ENCODE results near the gene SLC22A23. TPM values are rescaled to one million over a fixed set of nuclear protein-coding genes. Genes with fewer than 3 reads are reported as not detected.
A peak's percentile ranks its signal among the peaks of the same experiment; 100 is the strongest.

The SLC22A23 gene
- total RNA-seq, 1 experiment from 2014 or later, result 38.2 TPM

DNA sequence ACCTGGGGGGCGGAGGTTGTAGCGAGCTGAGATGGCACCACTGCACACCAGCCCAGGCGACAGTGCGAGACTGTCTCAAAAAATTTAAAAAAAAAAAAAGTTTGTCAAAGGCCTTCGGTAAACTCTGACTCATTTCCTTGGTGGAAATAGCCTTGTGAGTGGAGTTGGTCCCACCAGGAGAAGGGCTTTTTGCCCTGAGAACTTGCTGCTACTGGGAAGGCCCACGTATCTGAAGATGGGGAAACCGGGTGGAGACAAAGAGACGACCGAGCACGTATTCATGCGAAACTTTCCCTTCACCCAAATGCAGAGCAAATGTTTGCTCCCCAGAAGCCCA, 51.7 kb downstream of the SLC22A23 start (continued):
- TF ChIP-seq, protein P1, sequence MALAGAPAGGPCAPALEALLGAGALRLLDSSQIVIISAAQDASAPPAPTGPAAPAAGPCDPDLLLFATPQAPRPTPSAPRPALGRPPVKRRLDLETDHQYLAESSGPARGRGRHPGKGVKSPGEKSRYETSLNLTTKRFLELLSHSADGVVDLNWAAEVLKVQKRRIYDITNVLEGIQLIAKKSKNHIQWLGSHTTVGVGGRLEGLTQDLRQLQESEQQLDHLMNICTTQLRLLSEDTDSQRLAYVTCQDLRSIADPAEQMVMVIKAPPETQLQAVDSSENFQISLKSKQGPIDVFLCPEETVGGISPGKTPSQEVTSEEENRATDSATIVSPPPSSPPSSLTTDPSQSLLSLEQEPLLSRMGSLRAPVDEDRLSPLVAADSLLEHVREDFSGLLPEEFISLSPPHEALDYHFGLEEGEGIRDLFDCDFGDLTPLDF (CRISPR knock-in tag; IDR thresholded peaks at IDR 0.05), result no peak
- no peak for TF ChIP-seq ATF1 (CRISPR knock-in tag; IDR thresholded peaks at IDR 0.05)

DNA sequence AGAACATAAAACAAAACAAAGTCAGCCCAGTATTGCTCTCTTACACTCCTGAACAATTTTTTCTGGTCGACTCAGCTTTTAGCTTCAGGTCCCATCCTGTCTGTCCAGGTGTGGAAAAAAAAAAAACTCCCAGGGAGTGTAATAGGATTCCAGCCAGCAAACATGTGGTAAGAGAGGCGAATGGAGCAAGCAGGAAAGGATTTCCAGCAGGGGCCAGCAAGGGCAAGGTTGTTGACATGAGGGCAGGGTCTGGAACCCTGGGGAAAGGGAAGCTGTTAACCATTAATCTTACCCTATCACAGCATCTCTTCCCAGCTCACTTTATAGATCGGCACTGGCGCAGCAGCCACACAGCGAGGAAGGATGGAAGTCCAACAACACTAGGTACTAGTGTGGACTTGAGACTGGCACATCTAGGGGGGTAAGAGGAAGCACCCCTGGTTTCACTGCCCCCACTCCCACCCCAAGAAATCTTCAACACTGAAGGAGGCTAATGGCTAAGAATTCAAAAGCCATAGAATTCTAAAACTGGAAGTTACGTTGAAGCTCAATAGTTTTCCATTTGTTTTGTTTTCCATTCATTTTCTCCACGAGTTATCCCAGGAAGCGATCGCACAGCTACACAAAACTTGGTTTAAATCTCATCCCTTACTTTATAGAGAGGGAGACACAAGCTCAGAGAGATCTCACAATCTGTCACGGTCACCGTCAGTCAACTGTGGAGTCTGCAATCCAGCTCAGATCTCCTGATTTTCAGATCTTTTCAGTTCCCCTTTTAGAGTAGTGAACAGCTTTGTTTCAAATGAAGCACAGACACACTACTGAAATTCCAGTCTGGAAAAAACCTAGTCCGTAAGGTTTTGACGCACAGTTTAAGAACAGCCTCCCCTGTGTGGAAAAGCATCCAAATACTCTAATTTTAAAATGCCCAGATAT, 53.3 kb downstream of the SLC22A23 start:
- ATAC-seq, result peak; percentile 79
- TF ChIP-seq, protein P2, sequence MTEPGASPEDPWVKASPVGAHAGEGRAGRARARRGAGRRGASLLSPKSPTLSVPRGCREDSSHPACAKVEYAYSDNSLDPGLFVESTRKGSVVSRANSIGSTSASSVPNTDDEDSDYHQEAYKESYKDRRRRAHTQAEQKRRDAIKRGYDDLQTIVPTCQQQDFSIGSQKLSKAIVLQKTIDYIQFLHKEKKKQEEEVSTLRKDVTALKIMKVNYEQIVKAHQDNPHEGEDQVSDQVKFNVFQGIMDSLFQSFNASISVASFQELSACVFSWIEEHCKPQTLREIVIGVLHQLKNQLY (CRISPR knock-in tag; IDR thresholded peaks at IDR 0.05), result no peak
- TF ChIP-seq, protein P1 (CRISPR knock-in tag; IDR thresholded peaks at IDR 0.05), result no peak
- TF ChIP-seq, protein P3, sequence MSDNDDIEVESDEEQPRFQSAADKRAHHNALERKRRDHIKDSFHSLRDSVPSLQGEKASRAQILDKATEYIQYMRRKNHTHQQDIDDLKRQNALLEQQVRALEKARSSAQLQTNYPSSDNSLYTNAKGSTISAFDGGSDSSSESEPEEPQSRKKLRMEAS (CRISPR knock-in tag; IDR thresholded peaks at IDR 0.05), result no peak
- TF ChIP-seq, protein P4, sequence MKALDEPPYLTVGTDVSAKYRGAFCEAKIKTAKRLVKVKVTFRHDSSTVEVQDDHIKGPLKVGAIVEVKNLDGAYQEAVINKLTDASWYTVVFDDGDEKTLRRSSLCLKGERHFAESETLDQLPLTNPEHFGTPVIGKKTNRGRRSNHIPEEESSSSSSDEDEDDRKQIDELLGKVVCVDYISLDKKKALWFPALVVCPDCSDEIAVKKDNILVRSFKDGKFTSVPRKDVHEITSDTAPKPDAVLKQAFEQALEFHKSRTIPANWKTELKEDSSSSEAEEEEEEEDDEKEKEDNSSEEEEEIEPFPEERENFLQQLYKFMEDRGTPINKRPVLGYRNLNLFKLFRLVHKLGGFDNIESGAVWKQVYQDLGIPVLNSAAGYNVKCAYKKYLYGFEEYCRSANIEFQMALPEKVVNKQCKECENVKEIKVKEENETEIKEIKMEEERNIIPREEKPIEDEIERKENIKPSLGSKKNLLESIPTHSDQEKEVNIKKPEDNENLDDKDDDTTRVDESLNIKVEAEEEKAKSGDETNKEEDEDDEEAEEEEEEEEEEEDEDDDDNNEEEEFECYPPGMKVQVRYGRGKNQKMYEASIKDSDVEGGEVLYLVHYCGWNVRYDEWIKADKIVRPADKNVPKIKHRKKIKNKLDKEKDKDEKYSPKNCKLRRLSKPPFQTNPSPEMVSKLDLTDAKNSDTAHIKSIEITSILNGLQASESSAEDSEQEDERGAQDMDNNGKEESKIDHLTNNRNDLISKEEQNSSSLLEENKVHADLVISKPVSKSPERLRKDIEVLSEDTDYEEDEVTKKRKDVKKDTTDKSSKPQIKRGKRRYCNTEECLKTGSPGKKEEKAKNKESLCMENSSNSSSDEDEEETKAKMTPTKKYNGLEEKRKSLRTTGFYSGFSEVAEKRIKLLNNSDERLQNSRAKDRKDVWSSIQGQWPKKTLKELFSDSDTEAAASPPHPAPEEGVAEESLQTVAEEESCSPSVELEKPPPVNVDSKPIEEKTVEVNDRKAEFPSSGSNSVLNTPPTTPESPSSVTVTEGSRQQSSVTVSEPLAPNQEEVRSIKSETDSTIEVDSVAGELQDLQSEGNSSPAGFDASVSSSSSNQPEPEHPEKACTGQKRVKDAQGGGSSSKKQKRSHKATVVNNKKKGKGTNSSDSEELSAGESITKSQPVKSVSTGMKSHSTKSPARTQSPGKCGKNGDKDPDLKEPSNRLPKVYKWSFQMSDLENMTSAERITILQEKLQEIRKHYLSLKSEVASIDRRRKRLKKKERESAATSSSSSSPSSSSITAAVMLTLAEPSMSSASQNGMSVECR (CRISPR knock-in tag; IDR thresholded peaks at IDR 0.05; ENCODE audit: borderline replicate concordance), result no peak
- 0 out of 2 replicates have a peak, but pooled peaks have one; percentile 43 for TF ChIP-seq FOXK1 (CRISPR knock-in tag; IDR thresholded peaks at IDR 0.05)
- TF ChIP-seq, protein P5, sequence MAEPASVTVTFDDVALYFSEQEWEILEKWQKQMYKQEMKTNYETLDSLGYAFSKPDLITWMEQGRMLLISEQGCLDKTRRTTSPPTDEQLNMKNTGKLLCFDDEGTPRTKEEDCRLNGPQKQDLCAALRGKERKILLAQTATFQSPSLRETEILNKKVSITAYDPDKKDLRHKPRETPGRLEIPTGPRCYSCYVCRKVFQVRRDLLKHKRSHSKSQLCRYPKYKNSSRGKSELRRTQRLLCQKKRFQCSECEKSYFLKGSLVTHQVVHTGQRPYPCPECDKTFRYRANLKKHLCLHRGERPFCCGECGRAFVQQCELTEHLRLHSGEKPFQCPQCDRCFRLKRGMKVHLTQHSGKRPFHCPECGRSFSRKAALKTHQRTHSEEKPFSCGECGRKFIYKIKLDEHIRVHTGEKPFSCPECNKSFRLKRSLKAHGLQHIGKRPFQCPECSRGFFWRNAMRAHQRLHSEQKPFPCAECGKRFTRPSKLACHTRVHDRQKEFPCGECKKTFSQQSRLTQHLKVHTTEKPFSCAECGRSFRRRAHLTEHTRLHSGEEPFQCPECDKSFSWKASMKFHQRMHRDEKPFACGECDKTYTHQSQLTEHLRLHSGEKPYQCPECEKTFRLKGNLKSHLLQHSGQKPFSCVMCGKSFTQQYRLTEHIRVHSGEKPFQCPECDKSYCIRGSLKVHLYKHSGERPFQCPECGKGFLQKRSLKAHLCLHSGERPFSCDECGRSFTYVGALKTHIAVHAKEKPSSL (CRISPR knock-in tag; conservative IDR thresholded peaks at IDR 0.05), result no peak
- TF ChIP-seq, protein P6, sequence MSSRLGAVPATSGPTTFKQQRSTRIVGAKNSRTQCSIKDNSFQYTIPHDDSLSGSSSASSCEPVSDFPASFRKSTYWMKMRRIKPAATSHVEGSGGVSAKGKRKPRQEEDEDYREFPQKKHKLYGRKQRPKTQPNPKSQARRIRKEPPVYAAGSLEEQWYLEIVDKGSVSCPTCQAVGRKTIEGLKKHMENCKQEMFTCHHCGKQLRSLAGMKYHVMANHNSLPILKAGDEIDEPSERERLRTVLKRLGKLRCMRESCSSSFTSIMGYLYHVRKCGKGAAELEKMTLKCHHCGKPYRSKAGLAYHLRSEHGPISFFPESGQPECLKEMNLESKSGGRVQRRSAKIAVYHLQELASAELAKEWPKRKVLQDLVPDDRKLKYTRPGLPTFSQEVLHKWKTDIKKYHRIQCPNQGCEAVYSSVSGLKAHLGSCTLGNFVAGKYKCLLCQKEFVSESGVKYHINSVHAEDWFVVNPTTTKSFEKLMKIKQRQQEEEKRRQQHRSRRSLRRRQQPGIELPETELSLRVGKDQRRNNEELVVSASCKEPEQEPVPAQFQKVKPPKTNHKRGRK (CRISPR knock-in tag; IDR thresholded peaks at IDR 0.05; ENCODE audit: borderline replicate concordance), result no peak
- no peak for TF ChIP-seq FOXP1 (CRISPR knock-in tag; IDR thresholded peaks at IDR 0.05; ENCODE audit: borderline replicate concordance)
- TF ChIP-seq GABPB1 (CRISPR knock-in tag; IDR thresholded peaks at IDR 0.05), result peak; percentile 90
- no peak for TF ChIP-seq NFATC4 (CRISPR knock-in tag; IDR thresholded peaks at IDR 0.05)
- no peak for TF ChIP-seq JUN (CRISPR knock-in tag; IDR thresholded peaks at IDR 0.05)
- no peak for TF ChIP-seq FOXJ3 (CRISPR knock-in tag; IDR thresholded peaks at IDR 0.05; ENCODE audit: borderline replicate concordance)
- TF ChIP-seq ZNF317 (CRISPR knock-in tag; IDR thresholded peaks at IDR 0.05; ENCODE audit: borderline replicate concordance, low read depth), result no peak
- 0 out of 2 replicates have a peak, but pooled peaks have one; percentile 39 for TF ChIP-seq ZNF121 (CRISPR knock-in tag; IDR thresholded peaks at IDR 0.05)
- TF ChIP-seq, protein P7, sequence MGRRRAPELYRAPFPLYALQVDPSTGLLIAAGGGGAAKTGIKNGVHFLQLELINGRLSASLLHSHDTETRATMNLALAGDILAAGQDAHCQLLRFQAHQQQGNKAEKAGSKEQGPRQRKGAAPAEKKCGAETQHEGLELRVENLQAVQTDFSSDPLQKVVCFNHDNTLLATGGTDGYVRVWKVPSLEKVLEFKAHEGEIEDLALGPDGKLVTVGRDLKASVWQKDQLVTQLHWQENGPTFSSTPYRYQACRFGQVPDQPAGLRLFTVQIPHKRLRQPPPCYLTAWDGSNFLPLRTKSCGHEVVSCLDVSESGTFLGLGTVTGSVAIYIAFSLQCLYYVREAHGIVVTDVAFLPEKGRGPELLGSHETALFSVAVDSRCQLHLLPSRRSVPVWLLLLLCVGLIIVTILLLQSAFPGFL (CRISPR knock-in tag; IDR thresholded peaks at IDR 0.05; ENCODE audit: borderline replicate concordance), result no peak
- no peak for TF ChIP-seq ZNF396 (CRISPR knock-in tag; IDR thresholded peaks at IDR 0.05; ENCODE audit: borderline replicate concordance)
- TF ChIP-seq, protein P8, sequence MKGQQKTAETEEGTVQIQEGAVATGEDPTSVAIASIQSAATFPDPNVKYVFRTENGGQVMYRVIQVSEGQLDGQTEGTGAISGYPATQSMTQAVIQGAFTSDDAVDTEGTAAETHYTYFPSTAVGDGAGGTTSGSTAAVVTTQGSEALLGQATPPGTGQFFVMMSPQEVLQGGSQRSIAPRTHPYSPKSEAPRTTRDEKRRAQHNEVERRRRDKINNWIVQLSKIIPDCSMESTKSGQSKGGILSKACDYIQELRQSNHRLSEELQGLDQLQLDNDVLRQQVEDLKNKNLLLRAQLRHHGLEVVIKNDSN (CRISPR knock-in tag; IDR thresholded peaks at IDR 0.05), result no peak
- TF ChIP-seq TP53 (CRISPR knock-in tag; IDR thresholded peaks at IDR 0.05), result no peak
- TF ChIP-seq JAZF1 (CRISPR knock-in tag; IDR thresholded peaks at IDR 0.05), result no peak

More for the DNA sequence above, 53.3 kb downstream of the SLC22A23 start:
- peaks cover 49% of the 10 kb centered on the region for H3K4me1 Mint-ChIP-seq
- CTCF ChIA-PET, result interaction anchor here (0.7 to 1.4 kb wide), 10 partner anchors 9 to 445 kb away, joined by 3 to 8 read pairs (median 4); partner anchors contain the start of gene FAM50B
- H3K9me3 Mint-ChIP-seq, result no peaks in the 10 kb centered on the region
- no peaks in the 10 kb centered on the region for H3K27me3 Mint-ChIP-seq (ENCODE audit: low read depth)
- DNase-seq (ENCODE audit: low spot score), result no peak
- POLR2A ChIA-PET, result interaction anchor here (0.8 kb wide), 1 partner anchor 64 kb away, joined by 4 read pairs; no protein-coding TSS in a partner anchor
- peaks cover 11% of the 10 kb centered on the region for H3K36me3 Mint-ChIP-seq
- peak overlapping the region; percentile 70 for H3K27ac Mint-ChIP-seq
- H3K4me3 Mint-ChIP-seq, result no peak overlapping the region
